Neural crest cell (in vitro differentiated cells): Measurements from ENCODE around the gene RAPGEF1. TPM values are rescaled to one million over a fixed set of nuclear protein-coding genes. Genes with fewer than 3 reads are reported as not detected.

Source experiments
- DNase-seq: peaks from one replicate; pipeline ENCODE4 v3.0.0; 2021; ENCODE audit warnings: low read depth, mixed read lengths, low spot score
- H3K27ac Mint-ChIP-seq: one replicate; pipeline ENCODE4 v1.8.0; 2021; ENCODE audit warnings: mild to moderate bottlenecking, mixed read lengths; ENCODE audit not compliant: unreplicated experiment
- H3K27me3 Mint-ChIP-seq: 2 replicates; pipeline ENCODE4 v1.8.0; 2021; ENCODE audit warnings: low read depth, mild to moderate bottlenecking, mixed read lengths
- H3K36me3 Mint-ChIP-seq: 2 replicates; pipeline ENCODE4 v1.8.0; 2021; ENCODE audit warnings: low read depth, mild to moderate bottlenecking, mixed read lengths
- H3K4me1 Mint-ChIP-seq: 2 replicates; pipeline ENCODE4 v1.8.0; 2021; ENCODE audit warnings: mixed read lengths
- H3K4me3 Mint-ChIP-seq: one replicate; pipeline ENCODE4 v1.8.0; 2021; ENCODE audit warnings: mild to moderate bottlenecking, mixed read lengths
- H3K9me3 Mint-ChIP-seq: 2 replicates; pipeline ENCODE4 v1.8.0; 2021; ENCODE audit warnings: mixed read lengths
- total RNA-seq: library from RNA; stranded (reverse); gene quantifications from 2 replicates; pipeline ENCODE4 v1.2.1, GENCODE V29; 2021
- TF ChIP-seq, protein P1 (sequence below): fragments of 200-600 bp; sonication (generic); conservative IDR thresholded peaks from 2 replicates; pipeline ENCODE4 v1.5.0; 2021; ENCODE audit warnings: antibody characterized with exemption, mild to moderate bottlenecking

RAPGEF1 gene
- total RNA-seq, 1 donor from 2014 or later, result 68.1 TPM

DNA sequence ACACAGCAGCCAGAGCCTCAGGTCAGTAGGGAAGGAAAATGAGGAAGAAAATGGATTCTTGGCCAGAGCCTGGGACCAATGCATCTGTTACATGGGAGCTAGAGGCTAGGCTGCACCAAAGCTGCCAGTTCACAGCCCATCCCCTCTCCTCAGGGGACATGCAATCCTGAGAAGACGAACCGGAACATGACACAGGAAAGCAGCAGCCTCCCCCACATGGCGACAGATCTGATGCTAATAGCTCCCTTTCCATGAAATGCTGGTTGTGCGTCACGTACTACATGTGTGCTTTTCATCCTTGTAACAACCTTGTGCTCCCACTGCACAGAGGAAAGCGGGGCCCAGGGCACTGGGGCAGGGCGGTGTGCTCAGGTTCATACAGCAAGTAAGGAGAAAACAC, 127.0 kb downstream of the RAPGEF1 start:
- peaks cover 5% of the 10 kb centered on the region for H3K36me3 Mint-ChIP-seq
- no peaks in the 10 kb centered on the region for H3K9me3 Mint-ChIP-seq
- H3K27me3 Mint-ChIP-seq, result no peaks in the 10 kb centered on the region
- no peak for DNase-seq
- H3K4me3 Mint-ChIP-seq, result no peak overlapping the region
- no peak overlapping the region for H3K27ac Mint-ChIP-seq
- TF ChIP-seq, protein P1, sequence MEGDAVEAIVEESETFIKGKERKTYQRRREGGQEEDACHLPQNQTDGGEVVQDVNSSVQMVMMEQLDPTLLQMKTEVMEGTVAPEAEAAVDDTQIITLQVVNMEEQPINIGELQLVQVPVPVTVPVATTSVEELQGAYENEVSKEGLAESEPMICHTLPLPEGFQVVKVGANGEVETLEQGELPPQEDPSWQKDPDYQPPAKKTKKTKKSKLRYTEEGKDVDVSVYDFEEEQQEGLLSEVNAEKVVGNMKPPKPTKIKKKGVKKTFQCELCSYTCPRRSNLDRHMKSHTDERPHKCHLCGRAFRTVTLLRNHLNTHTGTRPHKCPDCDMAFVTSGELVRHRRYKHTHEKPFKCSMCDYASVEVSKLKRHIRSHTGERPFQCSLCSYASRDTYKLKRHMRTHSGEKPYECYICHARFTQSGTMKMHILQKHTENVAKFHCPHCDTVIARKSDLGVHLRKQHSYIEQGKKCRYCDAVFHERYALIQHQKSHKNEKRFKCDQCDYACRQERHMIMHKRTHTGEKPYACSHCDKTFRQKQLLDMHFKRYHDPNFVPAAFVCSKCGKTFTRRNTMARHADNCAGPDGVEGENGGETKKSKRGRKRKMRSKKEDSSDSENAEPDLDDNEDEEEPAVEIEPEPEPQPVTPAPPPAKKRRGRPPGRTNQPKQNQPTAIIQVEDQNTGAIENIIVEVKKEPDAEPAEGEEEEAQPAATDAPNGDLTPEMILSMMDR, result no peak
- H3K4me1 Mint-ChIP-seq, result peaks cover 15% of the 10 kb centered on the region

DNA sequence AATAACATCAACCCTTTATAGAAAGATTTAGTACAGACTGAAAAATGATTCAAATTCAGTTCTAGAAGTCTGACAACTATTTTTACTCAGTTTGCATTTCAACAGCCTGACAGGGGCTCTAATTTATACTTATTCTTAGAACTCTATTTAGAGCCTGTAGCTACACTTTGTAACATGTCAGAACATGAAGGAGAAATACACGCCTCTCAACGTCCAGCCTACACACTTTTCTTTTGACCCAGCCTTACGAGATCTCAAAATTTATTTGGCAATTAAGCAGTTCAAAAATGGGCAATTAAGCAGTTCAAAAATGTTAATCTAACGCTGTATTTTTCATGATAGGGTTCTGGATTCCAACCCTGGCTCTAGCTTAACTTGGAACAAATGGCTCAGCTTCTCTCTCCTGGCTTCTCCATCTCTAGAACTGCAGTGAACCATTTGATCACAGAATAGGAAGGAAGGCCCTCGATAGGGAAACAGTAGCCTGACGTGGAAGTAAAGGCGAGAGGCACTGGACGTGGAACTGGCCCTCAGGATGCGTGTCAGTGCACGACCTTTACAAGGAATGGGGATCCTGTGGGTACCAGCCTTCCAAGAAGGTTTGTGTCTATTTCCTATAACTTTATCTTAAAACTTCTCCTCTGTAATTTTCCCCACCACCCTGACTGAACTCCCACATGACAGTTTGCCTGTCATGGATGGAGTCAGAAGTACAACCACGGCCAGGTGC, 128.1 kb downstream of the RAPGEF1 start:
- Mint-ChIP-seq H3K27me3 (no peaks in the 10 kb centered on the region), H3K36me3 (peaks cover 7% of the 10 kb centered on the region), H3K4me1 (peaks cover 15% of the 10 kb centered on the region), H3K27ac (no peak overlapping the region), H3K4me3 (no peak overlapping the region), H3K9me3 (no peaks in the 10 kb centered on the region)
- TF ChIP-seq, protein P1, result no peak
- no peak for DNase-seq

DNA sequence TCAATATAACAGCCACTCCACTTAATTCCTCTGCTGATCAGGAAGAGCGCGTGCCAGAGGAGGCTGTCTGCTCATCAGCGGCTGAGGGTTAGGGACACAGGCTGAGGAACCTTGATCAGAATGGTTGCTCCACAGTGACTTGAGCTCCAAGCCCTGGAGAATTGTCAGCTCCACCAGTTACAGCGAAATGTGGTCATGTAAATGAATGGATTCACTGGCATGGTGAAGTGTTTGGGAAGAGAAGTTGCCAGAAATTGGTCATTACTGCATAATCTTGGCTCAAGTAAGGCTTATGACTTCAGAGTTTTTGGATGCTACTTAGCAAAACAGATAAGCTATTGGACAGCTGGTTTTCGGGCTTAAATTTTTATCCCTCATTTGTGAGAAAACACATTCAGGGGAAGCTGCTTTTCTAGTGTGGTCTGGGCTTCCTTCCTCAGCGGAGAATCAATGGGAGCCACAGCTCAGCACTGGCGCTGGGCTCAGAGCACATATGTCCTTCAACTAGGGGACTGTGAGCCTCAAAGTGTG, 129.6 kb downstream of the RAPGEF1 start:
- no peaks in the 10 kb centered on the region for H3K27me3 Mint-ChIP-seq
- H3K36me3 Mint-ChIP-seq, result peaks cover 2% of the 10 kb centered on the region
- no peak for DNase-seq

DNA sequence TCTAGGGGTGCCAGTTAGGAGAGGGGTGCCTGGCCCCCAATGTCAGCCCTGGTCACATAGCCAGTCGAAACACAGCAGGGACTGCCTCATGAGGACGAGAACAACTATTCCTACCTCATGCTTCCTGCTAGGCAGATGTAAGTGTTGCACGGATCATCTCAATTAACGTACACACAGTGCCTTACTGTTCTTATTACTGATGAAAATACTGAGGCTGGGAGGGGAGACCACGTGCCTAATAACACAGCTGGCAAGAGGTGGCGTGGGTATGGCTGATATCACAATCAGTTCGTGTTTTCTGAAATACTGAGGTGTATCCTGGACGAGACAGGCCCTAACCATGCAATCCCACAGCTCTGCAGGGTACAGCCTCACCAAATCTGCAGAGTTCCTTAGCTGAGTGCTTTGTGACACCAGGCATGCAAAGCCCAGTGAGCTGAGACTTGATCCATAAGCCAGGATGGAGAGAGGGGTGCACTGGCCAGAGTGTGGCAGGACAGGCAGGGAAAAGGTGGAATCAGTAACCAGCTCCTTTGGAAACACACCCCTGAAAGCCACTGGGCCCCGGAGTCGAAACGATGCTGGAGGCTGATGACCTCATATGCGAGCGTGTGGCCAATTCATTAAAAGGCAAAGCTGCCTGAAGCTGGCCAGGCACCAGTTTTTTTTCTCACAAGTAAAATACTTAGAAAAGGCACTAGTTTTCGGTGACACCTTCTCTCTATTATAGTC, 130.6 kb downstream of the RAPGEF1 start:
- peaks cover 15% of the 10 kb centered on the region for H3K4me1 Mint-ChIP-seq
- H3K36me3 Mint-ChIP-seq, result peaks cover 2% of the 10 kb centered on the region
- no peak overlapping the region for H3K4me3 Mint-ChIP-seq
- DNase-seq, result no peak
- H3K27me3 Mint-ChIP-seq, result no peaks in the 10 kb centered on the region
- no peaks in the 10 kb centered on the region for H3K9me3 Mint-ChIP-seq
- TF ChIP-seq, protein P1, result no peak
- peak overlapping the region; percentile 81 for H3K27ac Mint-ChIP-seq

More for the DNA sequence above, 129.6 kb downstream of the RAPGEF1 start:
- Mint-ChIP-seq H3K9me3 (no peaks in the 10 kb centered on the region), H3K4me3 (no peak overlapping the region), H3K27ac (peak overlapping the region; percentile 16), H3K4me1 (peaks cover 15% of the 10 kb centered on the region)
- TF ChIP-seq, protein P1, result no peak

DNA sequence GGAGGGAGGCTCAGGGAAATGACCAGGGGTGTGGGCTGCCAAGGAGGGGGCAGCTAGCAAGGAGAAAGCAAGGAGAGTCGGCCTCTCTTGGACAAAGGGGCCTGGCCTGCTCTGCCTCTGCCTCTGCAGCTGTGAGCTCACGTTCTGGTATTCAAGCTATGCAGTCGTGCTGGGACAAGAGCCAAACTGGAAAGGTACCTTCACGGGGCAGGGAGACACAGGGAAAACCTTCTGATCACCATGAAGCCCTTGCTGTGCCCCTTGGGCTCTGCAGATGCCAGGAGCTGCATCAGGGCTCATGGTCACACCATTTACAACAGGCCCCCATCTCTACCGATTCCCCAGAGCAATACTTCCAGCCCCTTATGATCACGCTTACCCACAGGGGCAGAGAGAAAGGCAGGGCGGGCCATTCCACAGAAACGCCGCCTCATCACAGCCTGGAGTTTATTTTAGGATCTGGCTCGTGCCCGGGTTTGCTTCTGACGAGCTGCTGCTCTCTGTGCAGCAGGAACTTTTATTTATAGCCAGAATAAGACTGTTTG, 131.3 kb downstream of the RAPGEF1 start:
- peaks cover 2% of the 10 kb centered on the region for H3K36me3 Mint-ChIP-seq
- H3K27ac Mint-ChIP-seq, result peak overlapping the region; percentile 39
- H3K27me3 Mint-ChIP-seq, result no peaks in the 10 kb centered on the region
- no peak overlapping the region for H3K4me3 Mint-ChIP-seq
- TF ChIP-seq, protein P1, result no peak
- peaks cover 15% of the 10 kb centered on the region for H3K4me1 Mint-ChIP-seq
- no peak for DNase-seq
- no peaks in the 10 kb centered on the region for H3K9me3 Mint-ChIP-seq
